Right renal cortex interstitium (tissue), 3 donors: Measurements from ENCODE around the gene SV2B. TPM values are rescaled to one million over a fixed set of nuclear protein-coding genes. Genes with fewer than 3 reads are reported as not detected.

Source experiments
- DNase-seq, 3 donors: peaks; one replicate each; pipeline ENCODE4 v3.0.0-alpha.2; 2013; ENCODE audit warnings: low read depth in 3 of 3, low spot score in 2 of 3
- polyA plus RNA-seq, 3 donors: library from polyadenylated mRNA; unstranded; fragments of 120-200 nt; gene quantifications; one replicate each; pipeline ENCODE4 v1.2.1, GENCODE V29; 2013; ENCODE audit not compliant: insufficient read length in 3 of 3

The SV2B gene
- polyA plus RNA-seq, 3 donors, result 0.74 to 1.2 (median 0.86) TPM

DNA sequence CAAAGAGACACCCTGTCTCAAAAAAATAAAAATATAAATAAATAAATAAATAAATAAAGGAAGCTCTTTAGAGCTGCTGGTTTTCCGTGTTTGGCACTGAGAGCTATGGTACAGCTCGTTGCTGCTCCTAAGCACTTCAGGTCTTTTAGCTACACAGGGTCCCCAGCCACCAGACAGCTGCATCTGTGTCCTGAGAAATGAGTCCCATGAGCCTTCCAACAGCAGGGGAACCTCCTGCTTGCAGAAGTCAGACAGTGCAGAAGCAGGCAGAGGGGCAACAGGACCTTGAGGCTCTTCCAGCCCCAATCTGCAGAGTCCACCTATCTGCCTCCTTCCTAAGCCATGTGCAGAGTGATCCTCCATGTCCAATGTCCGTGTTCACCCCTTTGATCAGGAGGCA, 159.0 kb downstream of the SV2B start:
- no peak for DNase-seq

DNA sequence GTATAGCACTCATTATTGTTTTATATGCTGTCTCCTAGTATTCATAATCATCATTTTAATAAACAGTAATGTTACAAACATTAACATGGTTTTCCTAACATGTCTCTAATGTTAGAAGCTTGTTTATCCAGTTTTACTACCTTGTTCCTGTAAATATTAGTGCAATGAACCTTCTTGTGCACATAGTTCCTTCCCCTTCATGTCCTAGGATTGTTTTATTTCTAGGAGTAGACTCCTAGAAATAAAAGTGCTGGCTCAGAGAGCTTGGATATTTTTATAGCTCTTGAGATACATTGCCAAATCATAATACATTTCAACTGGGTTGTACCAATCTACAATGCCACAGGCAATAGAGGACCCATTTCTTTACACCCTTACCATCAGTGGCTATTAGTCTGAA, 161.3 kb downstream of the SV2B start:
- no peak for DNase-seq

DNA sequence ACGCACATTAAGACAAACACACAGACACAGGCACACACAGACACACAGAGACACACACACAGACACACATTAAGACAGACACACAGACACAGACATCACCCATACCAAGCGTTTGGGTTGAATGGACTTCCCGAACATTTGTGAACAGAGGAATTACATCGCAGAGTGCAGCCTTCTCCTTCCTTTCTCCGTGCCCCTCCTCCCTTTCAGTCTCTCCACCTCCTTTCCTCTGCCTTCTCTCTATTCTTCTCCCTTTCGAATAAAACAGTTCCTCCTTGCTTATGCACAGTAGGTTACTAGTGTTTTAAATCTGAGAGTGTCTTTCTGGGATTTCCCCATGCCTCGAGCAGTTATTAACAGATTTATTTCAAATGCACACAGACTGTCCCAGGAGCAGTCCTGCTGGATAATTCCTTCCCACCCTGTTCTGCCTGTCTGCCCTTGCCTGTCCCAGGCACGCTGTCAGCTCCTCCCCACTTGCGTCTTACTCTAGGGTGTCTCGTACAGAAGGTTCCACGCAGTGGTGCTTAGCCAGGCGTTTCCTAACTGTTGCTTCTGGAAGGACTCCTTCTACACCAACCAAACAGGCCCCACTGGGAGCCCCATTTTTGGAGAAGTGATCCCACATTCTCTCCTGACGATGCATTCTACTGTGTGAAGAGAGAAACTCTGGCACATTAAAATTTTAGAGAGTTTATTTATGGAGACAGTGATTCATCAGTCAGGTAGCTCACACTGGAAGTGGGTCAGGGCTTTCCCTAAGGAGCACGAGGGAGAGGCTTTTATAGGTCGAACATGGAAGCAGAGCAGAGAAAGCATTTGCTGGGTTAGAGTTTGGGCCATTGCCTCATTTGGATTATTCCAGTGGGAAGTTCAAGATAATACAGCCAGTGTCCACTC, 163.8 kb downstream of the SV2B start:
- no peak for DNase-seq

DNA sequence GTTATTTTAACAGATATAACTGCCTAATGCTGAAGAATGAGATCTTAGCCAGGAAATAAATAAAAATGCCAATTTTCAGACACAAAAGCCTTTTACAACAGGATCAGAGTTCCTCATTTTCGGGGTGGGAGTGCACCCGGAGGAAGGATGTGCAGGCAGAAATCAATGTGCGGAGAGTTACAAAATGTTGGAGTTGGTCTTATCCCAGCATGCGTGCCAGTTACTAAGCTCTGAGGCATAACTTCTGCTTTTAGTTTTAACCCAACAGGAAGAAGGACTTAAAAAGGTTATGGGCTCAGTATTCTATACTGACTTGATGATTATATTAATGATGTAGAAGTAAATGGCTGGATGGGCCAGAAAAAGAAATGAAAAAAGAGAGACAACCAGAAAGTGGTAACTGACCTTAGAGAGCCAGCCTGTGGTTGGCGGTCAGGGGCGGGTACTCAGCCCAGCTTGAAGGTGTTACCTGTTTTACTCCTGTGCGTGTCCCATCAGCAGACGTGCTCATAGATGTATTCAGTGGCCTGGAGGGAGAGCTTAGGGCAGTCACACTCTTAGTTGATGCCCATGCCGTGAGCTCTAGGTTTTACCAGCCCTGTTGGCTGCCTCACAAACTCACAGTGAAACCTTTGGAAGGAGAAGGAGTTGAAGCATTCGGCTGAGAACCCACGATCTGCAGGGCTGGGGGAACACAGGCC, 164.7 kb downstream of the SV2B start:
- no peak for DNase-seq

DNA sequence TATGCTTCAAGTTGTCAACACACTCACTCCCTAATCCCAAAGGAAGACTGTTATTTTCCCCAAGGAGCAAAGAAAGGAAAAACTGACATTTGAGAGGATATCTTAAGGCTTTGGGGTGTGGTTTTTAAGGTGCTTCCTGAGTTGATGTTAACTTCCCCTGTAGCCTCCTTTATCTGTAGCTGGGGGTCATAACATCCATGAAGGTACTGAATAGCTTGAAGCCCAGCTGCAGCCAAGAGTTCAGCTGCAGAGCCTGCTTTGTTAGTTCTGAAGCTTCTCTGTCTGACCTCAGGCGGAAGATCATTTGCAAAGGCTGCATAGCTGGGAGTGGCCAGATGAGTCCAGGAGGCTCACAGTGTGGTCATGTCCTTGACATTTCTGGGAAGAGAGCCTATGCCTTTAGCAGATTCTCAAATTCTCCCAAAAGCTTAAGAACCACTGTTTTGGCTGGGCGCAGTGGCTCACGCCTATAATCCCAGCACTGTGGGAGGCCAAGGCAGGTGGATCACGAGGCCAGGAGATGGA, 165.4 kb downstream of the SV2B start:
- no peak for DNase-seq

DNA sequence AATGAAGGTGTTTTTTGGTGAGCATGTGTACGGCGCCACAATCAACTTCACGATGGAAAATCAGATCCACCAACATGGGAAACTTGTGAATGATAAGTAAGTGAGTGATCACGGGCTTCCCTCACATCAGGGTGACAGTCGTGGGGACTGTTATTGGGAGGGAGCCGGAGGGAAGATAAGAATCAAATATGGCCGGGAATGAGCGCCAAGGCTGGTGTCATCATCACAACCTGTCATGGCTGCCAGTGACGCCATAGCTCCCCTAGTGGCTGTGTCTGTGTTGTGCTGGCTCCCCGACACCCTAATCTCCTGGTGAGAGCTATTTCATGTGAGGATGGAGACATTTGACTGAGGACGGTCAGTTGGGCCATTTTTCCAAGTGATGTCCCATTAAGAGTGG, 168.5 kb downstream of the SV2B start:
- no peak for DNase-seq

DNA sequence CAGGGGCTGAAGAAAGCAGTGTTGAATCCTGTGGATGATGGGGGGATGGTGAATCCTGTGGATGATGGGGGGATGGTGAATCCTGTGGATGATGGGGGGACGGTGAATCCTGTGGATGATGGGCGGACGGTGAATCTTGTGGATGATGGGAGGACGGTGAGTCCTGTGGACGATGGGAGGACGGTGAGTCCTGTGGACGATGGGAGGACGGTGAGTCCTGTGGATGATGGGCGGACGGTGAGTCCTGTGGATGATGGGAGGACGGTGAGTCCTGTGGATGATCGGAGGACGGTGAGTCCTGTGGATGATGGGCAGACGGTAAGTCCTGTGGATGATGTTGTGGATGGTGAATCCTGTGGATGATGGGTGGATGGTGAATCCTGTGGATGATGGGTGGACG, 170.7 kb downstream of the SV2B start:
- no peak for DNase-seq

DNA sequence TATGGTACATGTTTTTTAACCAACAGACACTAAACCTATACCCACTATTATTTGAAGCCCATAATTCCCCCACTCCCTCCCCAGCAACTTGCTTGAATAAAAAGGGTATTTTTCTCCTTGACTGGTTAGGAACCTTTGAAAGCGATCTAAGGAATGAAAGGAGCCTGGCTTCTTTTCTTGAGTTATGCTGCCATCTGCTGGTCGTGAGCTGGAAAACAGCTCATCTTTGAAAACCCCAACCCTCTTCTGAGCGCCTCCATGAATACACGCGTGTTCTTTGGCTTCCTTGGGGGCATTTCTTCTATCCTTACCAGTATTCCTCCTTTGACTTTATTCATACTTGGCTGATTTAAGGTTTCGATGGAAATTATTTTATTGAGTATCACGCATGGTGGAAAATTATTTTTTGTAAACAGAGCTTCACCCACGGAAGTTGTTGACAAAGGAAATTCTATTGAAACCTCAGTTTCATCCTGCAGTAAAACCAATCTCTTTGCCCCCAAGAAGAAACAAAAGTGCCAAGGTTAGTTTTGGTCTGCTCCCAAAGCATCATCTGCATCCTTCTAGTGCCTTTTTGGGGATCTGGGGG, 171.6 kb downstream of the SV2B start:
- peak; percentile 48 to 67 (median 58) for DNase-seq

DNA sequence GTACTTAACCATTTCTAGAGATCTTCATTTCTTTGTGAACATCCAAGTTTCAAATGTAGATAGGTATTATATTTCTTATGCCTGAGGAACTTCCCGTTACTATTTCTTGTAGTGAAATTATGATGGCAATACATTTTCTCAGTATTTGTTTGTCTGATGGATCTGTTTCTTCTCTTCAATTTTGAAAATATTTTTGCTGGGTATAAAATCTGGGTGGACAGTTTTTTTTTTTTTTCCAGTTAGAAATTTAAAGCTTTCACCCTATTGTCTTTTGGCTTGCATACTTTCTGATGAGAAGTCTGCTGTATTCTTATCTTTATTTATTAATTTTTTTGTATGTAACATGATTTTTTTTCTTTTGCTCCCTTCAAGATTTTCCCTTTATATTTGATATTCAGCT, 175.8 kb downstream of the SV2B start:
- no peak for DNase-seq

DNA sequence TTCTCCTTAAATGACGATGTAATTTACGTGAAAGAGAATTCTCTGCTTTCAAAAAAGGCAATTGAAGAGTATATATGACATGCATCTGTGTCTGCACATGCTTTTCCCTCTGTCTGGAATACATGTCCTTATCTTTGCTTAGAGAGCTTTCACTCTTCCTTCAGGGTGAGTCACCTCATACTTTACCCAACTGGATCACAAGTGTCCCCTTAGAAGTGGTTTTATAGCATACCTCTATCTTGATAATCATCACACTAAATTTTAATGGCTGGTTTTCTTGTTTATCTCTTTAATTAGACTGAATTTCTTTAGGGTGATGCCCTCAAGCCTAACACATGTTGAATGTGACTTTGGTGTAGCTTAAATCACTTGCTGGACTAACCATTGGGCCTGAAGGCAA, 178.9 kb downstream of the SV2B start:
- DNase-seq, result no peak

DNA sequence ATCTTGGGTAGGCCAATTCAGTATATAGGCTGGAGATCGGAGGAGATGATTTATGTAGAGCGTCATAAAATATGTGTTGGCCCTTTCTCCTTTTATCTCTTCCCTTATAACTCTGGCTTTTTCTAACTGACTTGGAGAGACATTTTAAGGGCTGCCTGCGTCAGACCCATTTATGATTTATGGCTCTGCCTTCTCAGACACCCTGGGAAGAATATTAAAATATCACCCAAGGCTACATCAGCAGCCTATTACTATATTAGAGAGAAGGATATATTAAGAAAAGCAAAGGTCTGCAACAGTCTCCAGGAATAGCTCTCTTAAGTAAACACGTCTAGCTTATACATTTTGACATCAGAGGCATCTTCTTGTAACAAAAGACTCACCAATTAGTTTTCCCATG, 179.4 kb downstream of the SV2B start:
- no peak for DNase-seq

DNA sequence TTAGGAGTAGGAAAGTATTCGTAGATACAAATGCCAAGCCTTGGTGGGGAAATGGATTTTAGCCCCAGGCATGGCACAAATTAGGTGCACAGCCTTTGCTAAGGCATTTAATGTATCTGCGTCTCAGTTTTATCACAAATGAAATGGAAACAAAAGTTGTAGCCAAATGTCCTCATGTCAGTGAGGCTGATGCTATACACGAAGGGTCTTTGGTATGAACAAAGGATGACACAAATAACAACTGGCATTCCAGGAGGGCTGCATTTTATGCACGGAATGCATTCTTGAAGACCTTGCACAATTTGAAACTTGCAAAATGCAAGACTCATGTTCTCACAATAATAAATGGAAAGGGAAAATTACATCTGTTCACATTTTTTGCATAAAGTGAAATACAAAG, 181.9 kb downstream of the SV2B start:
- DNase-seq, result no peak

DNA sequence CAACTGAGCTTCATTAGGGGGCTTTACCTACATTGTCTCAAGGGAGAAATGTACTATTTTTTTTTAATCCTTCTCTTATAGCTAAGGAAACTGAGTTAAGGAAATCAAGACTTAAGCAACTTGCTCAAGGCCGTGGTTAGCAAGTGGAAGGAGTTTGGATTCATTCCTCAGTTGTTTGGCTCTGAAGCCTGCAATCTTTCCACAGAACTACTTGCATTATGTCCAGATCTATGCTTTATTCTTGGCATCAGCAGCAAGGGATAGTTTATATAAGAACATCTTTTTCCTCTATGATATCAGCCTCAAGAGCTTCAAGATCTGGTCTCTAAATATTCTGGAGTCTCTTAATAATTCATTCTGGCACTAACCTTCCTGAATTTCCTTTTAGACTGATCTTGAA, 182.4 kb downstream of the SV2B start:
- DNase-seq, result no peak

DNA sequence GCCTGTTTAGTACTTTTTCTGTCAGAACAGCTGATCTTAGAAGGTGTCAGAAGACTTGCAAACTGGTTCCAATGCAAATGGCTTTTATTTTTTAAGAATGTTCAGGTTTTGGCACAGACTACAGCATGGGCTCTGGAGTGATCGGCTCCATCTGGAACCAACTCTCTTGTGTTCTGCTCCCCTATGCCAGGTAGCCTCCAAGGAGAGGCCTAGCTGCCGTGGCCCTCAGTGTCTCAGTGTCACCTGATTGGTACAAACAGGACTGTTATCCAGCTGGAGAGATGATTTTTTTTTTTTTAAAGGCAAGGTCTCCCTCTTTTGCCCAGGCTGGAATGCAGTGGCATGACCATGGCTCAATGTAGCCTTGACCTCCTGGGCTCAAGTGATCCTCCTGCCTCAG, 183.1 kb downstream of the SV2B start:
- no peak for DNase-seq

DNA sequence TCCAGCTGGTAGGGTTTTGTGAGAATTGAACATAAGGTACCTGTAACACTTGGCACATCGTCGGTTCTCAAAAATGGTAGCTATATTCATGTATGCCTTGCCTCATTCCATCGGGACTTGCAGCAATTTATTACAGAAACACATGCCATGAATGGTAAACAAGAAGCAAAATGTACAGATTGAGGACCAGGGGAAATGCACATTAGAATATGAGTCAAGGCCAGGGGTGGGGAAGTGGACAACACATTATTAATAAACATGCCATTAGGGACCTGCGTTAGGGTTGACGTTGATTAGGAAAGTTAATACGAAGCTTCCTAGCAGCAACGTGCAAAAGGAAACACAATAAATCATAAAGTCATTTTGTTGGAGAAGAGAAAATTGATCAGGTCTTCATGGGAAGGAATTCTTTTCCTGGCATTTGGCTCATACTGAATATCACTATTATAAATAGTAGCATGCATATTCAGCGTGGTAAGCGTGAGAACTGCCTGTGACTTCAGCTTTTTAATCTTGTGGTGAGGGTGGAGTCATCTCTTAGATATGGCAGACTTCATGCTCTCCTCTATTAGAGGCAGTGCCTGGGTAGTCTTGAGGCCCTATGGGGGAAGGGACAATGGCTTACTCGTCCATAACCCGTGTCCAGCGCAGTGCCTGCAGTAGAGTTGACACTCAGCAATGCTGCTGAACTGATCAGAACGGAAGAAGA, 184.9 kb downstream of the SV2B start:
- no peak for DNase-seq

DNA sequence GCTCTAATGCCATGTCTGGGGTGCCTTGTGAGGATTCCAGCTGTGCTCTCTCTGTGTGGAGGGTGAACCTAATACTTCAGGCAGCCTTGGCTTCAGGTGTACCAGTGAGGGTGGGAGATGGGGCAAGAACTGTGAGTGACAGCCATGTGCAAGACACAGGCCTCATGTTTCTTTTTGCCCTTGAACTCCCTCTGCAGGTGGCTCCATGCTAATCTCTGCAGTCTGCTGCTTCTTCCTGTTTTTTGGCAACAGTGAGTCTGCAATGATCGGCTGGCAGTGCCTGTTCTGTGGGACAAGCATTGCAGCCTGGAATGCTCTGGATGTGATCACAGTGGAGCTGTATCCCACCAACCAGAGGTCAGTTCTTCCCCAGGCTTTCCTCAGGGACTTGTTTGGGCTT, 189.3 kb downstream of the SV2B start:
- no peak for DNase-seq

DNA sequence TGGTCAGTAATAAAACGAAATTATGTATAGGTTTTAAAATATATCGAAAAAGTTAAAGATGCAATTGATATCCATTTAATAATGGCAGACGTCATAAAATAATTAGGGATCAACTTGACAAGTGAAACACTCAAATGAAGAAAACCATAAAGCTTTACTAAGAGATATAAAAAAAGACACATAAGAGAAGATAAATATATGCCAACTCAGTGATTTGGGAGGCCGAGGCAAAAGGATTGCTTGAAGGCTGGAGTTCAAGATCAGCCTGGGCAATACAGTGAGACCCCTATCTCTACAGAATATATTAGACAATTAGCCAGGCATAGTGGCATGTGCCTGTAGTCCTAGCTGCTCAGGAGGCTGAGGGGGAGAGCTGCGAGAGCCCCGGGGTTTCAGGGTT, 190.5 kb downstream of the SV2B start:
- no peak for DNase-seq

DNA sequence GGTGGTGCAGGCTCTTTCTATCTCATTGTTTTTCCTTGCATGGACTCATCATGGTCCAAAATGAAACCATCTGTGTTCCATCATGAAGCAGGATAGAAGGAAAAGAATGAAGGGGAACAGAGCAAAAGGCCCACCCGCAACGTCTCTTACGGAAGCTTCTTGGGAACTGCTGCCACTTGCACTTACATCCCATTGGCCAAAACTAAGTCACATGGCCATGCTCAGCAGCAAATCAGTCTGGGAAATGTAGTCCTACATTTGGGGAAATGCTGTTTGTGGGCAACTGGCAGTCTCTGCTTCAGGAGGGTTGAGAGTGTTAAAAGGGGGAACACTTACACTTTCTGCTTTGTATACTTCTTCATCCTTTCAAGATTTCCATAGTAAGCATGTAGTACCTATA, 191.6 kb downstream of the SV2B start:
- DNase-seq, result no peak

DNA sequence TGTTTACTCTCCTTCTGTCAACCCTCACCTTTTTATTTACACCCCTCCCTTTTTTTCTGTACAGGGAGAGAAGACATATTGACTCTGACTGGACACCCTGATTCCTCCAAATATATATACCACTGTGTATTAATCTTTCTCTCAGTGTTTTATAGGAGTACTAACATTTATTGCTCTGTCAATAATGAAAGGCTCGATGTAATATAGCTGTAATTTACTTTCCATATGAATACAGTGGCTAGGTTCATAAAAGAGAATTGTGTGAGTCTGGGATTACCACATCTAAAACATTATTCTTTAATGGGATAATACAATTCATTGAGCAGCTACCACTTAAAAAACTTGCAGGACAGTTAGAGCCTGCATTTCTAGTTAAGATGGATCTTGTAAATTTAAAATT, 194.3 kb downstream of the SV2B start:
- no peak for DNase-seq

DNA sequence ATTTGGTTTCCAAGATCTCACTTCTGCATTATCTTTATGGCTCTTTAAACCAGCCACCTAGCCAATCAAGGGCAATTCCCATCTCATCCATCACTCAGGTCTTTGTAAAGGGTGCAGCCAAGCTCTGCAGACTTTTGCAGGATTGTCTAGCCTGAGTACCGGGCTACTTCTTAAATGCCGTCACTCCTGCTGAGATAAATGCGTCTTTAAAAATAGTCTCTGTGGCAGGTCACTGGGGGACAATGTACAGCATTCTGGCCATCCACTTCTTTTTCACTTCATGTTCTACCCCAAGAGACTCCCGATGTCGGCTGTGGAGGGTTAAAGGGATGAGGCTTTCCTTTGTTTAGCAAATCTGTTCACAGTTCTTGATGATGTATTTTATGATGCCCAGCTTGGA, 194.7 kb downstream of the SV2B start:
- no peak for DNase-seq

DNA sequence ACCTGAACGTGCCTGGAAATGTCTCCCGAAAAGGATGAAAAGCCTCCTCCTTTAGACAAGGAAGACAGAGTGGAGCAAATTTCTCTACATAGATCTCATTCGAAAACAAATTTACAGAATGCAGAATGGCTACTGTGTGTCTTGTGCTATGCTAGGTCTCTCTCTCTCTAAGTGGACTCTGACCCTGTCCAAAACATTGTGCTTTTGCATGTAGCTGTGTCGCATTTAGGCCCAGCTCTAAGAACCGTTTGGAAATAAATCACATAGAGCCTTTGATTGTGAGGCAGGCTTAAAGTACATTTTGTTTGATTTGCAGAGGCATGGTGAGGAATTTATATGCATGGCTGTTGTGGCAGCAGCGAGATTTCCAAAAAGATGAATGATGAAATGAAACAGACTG, 198.0 kb downstream of the SV2B start:
- DNase-seq, result no peak
